Activated CD8-positive, alpha-beta T cell treated with anti-CD3 and anti-CD28 coated beads, Interleukin-2, amount 10 ng/mL, durations not matched to agents 7 days and 5 days (primary cell): Measurements from ENCODE around the gene NCOA4. TPM values are rescaled to one million over a fixed set of nuclear protein-coding genes. Genes with fewer than 3 reads are reported as not detected.
"Not testable (repeated sequence)": the region's sequence is repeated elsewhere in the genome, so short reads cannot be mapped to it uniquely, and the experiment has no call there.

Experiments
- ATAC-seq: fragments of 150-1000 bp; cut with Tn5 transposase; one replicate; pipeline ENCODE4 v1.10.0; 2021; ENCODE audit warnings: moderate library complexity
- CTCF ChIA-PET: fragments of 350-600 bp; sonication (Branson Sonifier 250); formaldehyde crosslinking; loops from one replicate; lab custom pipeline; 2021; ENCODE audit warnings: antibody characterized with exemption; lab: Charles Lee
- POLR2A ChIA-PET: fragments of 350-600 bp; sonication (Branson Sonifier 250); formaldehyde crosslinking; loops from one replicate; lab custom pipeline; 2021; ENCODE audit warnings: antibody characterized with exemption; lab: Charles Lee
- DNase-seq: peaks from one replicate; pipeline ENCODE4 v3.0.0-alpha.2; 2020
- H3K27ac Mint-ChIP-seq: one replicate; pipeline ENCODE4 v1.8.0; 2021; ENCODE audit warnings: mild to moderate bottlenecking, mixed read lengths
- H3K27me3 Mint-ChIP-seq: one replicate; pipeline ENCODE4 v1.8.0; 2021; ENCODE audit warnings: low read depth, mixed read lengths
- H3K36me3 Mint-ChIP-seq: one replicate; pipeline ENCODE4 v1.8.0; 2021; ENCODE audit warnings: low read depth, mixed read lengths
- H3K4me1 Mint-ChIP-seq: one replicate; pipeline ENCODE4 v1.8.0; 2021; ENCODE audit warnings: low read depth, mixed read lengths
- H3K4me3 Mint-ChIP-seq: one replicate; pipeline ENCODE4 v1.8.0; 2021; ENCODE audit warnings: mild to moderate bottlenecking, mixed read lengths
- H3K9me3 Mint-ChIP-seq: one replicate; pipeline ENCODE4 v1.8.0; 2022; ENCODE audit warnings: mixed read lengths; ENCODE audit not compliant: insufficient read depth
- total RNA-seq, 2 experiments: library from RNA; stranded (reverse); gene quantifications; one replicate each; pipeline ENCODE4 v1.2.3, GENCODE V29; 2021

NCOA4 gene
- total RNA-seq, 2 experiments from 2014 or later, result 119 to 120 TPM

DNA sequence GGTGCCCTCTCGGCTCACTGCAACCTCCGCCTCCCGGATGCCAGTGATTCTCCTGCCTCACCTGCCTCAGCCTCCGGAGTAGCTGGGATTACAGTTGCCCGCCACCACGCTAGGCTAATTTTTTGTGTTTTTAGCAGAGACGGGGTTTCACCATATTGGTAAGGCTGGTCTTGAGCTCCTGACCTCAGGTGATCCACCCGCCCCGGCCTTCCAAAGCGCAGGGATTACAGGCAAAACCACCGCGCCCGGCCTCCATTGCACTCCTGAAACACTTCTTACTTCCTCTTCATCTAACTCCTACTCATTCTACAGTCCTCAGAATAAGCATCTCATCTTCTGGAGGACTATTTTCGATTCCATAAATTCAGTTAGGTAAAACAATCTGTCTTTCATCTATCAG lies 59.4 kb downstream of the NCOA4 start:
- ATAC-seq, POLR2A ChIA-PET, DNase-seq, H3K9me3 Mint-ChIP-seq, CTCF ChIA-PET, H3K27me3 Mint-ChIP-seq: not testable (repeated sequence)
- H3K4me1 Mint-ChIP-seq, result peaks cover 34% of the 10 kb centered on the region
- peak overlapping the region; percentile 100 for H3K4me3 Mint-ChIP-seq
- H3K27ac Mint-ChIP-seq, result peak overlapping the region; percentile 90
- H3K36me3 Mint-ChIP-seq, result peaks cover 16% of the 10 kb centered on the region

DNA sequence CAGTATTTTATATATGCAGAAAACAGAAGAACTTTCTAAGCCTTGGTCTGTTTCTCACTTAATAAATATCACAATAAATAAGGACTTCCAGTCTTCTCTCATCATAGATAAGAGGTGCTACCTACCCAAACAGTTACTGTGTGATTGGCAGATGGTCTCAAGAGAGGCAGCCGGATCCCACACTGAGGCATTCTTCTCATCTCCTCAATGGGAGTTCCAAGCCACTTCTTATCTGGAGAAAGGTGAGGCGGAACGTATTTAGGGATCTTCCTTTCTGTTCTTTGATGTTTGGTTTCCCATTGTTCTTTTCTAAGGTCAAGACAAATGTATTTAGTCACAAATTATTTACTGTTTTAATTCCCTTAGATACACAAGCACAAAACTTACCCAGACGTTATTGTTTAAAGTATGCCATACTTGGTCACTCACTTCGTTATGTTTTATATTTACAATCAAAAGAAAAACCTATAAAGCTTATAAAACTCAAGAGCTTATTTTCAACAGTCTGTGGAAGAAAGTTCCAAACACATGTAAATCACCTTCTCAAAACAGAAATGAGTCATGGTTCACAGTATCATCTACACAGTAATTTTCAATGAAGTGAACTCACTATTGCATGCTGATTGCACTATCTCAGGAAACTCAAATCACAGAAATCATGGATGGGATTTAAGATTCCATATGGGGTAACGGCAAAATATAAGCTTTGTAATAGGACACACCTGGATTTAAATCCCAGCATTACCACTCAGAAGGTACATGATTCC lies 67.6 kb downstream of the NCOA4 start:
- CTCF ChIA-PET, H3K4me3 Mint-ChIP-seq, H3K4me1 Mint-ChIP-seq, H3K27ac Mint-ChIP-seq, H3K9me3 Mint-ChIP-seq, DNase-seq, H3K27me3 Mint-ChIP-seq, H3K36me3 Mint-ChIP-seq, POLR2A ChIA-PET, ATAC-seq: not testable (repeated sequence)

DNA sequence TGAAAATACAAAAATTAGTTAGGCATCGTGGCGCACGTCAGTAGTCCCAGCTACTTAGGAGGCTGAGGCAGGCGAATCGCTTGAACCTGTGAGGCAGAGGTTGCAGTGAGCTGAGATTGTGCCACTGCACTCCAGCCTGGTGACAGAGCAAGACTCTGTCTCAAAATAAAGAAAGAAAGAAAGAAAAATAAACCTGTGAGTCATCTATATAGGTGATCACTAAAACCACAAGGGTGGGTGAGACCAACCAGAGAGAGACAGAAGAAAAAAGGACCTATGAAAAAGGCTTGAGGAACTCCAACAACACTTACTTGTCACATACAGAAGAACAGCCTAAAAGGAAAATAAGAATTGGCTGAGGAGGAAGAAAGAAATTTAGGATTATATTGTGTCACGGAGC lies 72.5 kb downstream of the NCOA4 start:
- DNase-seq, H3K36me3 Mint-ChIP-seq, ATAC-seq, H3K27me3 Mint-ChIP-seq, POLR2A ChIA-PET, H3K4me3 Mint-ChIP-seq, CTCF ChIA-PET, H3K4me1 Mint-ChIP-seq, H3K9me3 Mint-ChIP-seq: not testable (repeated sequence)
- peak overlapping the region; percentile 34 for H3K27ac Mint-ChIP-seq

DNA sequence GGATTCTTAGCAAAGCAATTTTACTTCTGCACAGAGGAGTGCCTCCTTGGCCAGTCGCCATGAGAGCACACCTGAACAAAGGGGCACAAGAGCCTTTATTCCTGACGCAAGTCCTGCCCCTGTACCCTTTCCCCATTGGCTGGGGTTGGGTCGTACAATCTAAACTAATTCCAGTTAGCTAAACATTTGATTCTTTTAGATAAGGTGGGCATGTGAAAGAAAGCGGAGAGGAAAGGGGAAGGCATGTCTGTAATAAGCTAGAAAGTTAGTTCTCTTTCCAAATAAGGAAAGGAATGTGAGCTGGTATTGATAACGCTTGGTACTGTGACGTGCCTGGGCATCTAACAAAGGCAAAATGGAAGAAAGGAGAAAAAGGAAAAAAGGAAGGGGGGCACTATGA lies 73.8 kb downstream of the NCOA4 start:
- H3K27ac Mint-ChIP-seq, DNase-seq, ATAC-seq, H3K4me3 Mint-ChIP-seq, H3K36me3 Mint-ChIP-seq, H3K9me3 Mint-ChIP-seq, POLR2A ChIA-PET, H3K27me3 Mint-ChIP-seq, H3K4me1 Mint-ChIP-seq, CTCF ChIA-PET: not testable (repeated sequence)

Other genes starting within 250 kb of the NCOA4 start
- 10 to 100 TPM; 20.6 to 22.6 TPM for gene AGAP4, start 183.1 kb downstream of the NCOA4 start, total RNA-seq
- 10 to 100 TPM; 61.3 to 61.9 TPM for gene TIMM23, start 58.1 kb downstream of the NCOA4 start, total RNA-seq
- gene MSMB, start 15.6 kb upstream of the NCOA4 start, total RNA-seq, result not detected